ENCODE data around the gene DMPK. TPM values are rescaled to one million over a fixed set of nuclear protein-coding genes. Genes with fewer than 3 reads are reported as not detected.
A peak's percentile ranks its signal among the peaks of the same experiment; 100 is the strongest.
"Not testable (repeated sequence)": the region's sequence is repeated elsewhere in the genome, so short reads cannot be mapped to it uniquely, and the experiment has no call there.

Gene DMPK
- polyA plus RNA-seq, 3 donors from 2014 or later: 0.34 to 2.7 (median 1.2) TPM

- Mint-ChIP-seq H3K4me3 (no peak overlapping the region), H3K27ac (no peak overlapping the region), H3K4me1 (no peaks in the 10 kb centered on the region), H3K9me3 (no peaks in the 10 kb centered on the region), H3K27me3 (ENCODE audit: low read depth in 3 of 3) (peaks cover 3 to 10% (median 4%) of the 10 kb centered on the region in 3 donors), H3K36me3 (no peaks in the 10 kb centered on the region)
- DNase-seq: no peak
Measured at GRCh38 chr19:45804959-45805230, 22.6 kb upstream of the DMPK start.

GRCh38 chr19:45804140-45804958 lies 22.1 kb upstream of the DMPK start:
- no peak overlapping the region for H3K27ac Mint-ChIP-seq
- no peak for DNase-seq
- no peaks in the 10 kb centered on the region for H3K4me1 Mint-ChIP-seq
- no peak overlapping the region for H3K4me3 Mint-ChIP-seq
- H3K36me3 Mint-ChIP-seq: no peaks in the 10 kb centered on the region
- no peaks in the 10 kb centered on the region for H3K9me3 Mint-ChIP-seq
- peaks cover 2 to 10% (median 4%) of the 10 kb centered on the region in 3 donors for H3K27me3 Mint-ChIP-seq (ENCODE audit: low read depth in 3 of 3)

GRCh38 chr19:45801603-45802175 lies 19.4 kb upstream of the DMPK start:
- no peaks in the 10 kb centered on the region for H3K9me3 Mint-ChIP-seq
- no peaks in the 10 kb centered on the region for H3K36me3 Mint-ChIP-seq
- DNase-seq: no peak
- no peak overlapping the region for H3K27ac Mint-ChIP-seq
- peaks cover 0 to 4% of the 10 kb centered on the region in 2 donors for H3K4me1 Mint-ChIP-seq
- H3K4me3 Mint-ChIP-seq: no peak overlapping the region
- peaks cover 4 to 10% (median 7%) of the 10 kb centered on the region in 3 donors for H3K27me3 Mint-ChIP-seq (ENCODE audit: low read depth in 3 of 3)

GRCh38 chr19:45800070-45800553 lies 17.8 kb upstream of the DMPK start:
- no peak for DNase-seq
- Mint-ChIP-seq H3K9me3 (no peaks in the 10 kb centered on the region), H3K4me3 (no peak overlapping the region), H3K36me3 (no peaks in the 10 kb centered on the region), H3K27me3 (ENCODE audit: low read depth in 3 of 3) (peaks cover 4 to 10% (median 7%) of the 10 kb centered on the region in 3 donors), H3K27ac (no peak overlapping the region), H3K4me1 (peaks cover 0 to 4% of the 10 kb centered on the region in 2 donors)

- H3K27ac Mint-ChIP-seq; H3K4me3 Mint-ChIP-seq; H3K9me3 Mint-ChIP-seq; H3K4me1 Mint-ChIP-seq; H3K36me3 Mint-ChIP-seq; H3K27me3 Mint-ChIP-seq (ENCODE audit: low read depth in 3 of 3); DNase-seq: not testable (repeated sequence)
Measured at GRCh38 chr19:45799541-45799940, 17.3 kb upstream of the DMPK start.

DNA sequence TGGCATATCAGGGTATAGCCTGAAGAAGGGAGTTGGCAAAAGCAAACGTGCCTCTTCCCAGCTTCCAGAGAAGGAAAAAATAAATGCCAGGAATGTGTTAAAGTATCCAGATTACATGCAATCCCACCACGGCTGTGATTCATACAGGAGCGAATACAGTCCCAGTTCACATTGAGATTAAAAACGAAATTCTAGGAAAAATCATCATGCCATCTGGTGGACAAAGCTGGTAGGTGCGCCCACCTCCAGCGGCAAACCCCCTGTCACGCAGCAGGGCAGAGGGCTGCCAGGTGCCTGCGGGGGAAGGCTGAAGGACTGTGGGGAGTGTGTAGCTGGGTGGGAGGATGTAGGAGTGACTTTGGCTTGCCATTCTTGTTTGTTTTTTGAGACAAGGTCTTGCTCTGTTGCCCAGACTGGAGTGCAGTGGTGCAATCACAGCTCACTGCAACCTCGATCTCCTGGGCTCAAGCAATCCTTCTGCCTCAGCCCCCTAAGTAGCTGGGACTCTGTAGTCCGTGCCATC lies 16.8 kb upstream of the DMPK start:
- peak; percentile 57 to 59 (median 57) for DNase-seq
- Mint-ChIP-seq H3K36me3 (no peaks in the 10 kb centered on the region), H3K4me3 (no peak overlapping the region), H3K27me3 (ENCODE audit: low read depth in 3 of 3) (peaks cover 6 to 7% (median 6%) of the 10 kb centered on the region in 3 donors), H3K4me1 (peaks cover under 1 to 10% of the 10 kb centered on the region in 2 donors), H3K27ac (no peak overlapping the region), H3K9me3 (no peaks in the 10 kb centered on the region)

DNA sequence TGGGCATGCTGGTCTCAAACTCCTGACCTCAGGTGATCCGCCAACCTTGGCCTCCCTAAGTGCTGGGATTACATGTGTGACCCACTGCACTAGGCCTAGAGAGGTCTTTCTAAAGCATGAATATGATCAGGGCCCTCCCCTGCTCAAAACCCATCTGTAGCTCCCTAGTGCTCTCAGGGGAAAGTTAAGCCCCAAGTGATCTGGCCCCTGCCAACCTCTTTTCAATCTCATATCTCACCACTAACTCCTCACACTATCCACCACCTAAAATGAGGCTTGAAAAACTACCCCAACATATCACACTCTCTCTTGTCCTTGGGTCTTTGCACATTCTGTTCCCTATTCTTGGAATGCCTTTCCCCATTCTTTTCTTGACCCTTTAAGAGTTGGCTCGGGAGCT lies 12.3 kb upstream of the DMPK start:
- Mint-ChIP-seq H3K27ac (peak overlapping the region in 3 of 6 donors; percentile 2 to 80 (median 62)), H3K9me3 (no peaks in the 10 kb centered on the region), H3K4me1 (peaks cover 31 to 42% of the 10 kb centered on the region in 2 donors), H3K4me3 (peak overlapping the region in 4 of 5 donors; percentile 3 to 67 (median 16)), H3K27me3 (ENCODE audit: low read depth in 3 of 3) (peaks cover 17 to 29% (median 23%) of the 10 kb centered on the region in 3 donors), H3K36me3 (peaks cover 0 to 5% (median 4%) of the 10 kb centered on the region in 3 donors)
- DNase-seq: no peak

DNA sequence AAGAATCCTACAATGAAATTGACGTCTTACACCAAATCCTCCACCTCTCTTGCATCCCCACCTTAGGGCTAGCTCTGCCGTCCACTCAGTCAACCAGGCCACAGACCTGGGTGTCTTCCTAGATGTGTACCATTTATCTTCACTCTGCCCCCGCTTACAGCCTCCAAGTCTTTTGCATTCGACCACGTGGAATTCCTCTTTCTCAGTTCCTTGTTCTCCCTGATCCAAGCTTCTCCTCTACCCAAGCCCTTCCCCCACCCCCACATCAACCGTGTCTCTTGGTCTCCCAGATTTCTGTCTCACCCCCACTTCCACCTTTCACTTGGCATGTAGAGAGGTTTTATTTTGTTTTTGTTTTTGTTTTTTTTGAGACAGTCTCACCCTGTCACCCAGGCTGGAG lies 11.6 kb upstream of the DMPK start:
- Mint-ChIP-seq H3K36me3 (peaks cover 5 to 11% (median 11%) of the 10 kb centered on the region in 3 donors), H3K4me1 (peaks cover 35 to 40% of the 10 kb centered on the region in 2 donors), H3K9me3 (no peaks in the 10 kb centered on the region), H3K27ac (peak overlapping the region; percentile 22 to 92 (median 71)), H3K4me3 (peak overlapping the region in 3 of 5 donors; percentile 35 to 42 (median 39)), H3K27me3 (ENCODE audit: low read depth in 3 of 3) (peaks cover 17 to 27% (median 23%) of the 10 kb centered on the region in 3 donors)
- DNase-seq: no peak

GRCh38 chr19:45793178-45793564 lies 10.9 kb upstream of the DMPK start:
- peaks cover 17 to 27% (median 24%) of the 10 kb centered on the region in 3 donors for H3K27me3 Mint-ChIP-seq (ENCODE audit: low read depth in 3 of 3)
- peak overlapping the region; percentile 82 to 87 (median 84) for H3K4me3 Mint-ChIP-seq
- peak overlapping the region; percentile 86 to 97 (median 92) for H3K27ac Mint-ChIP-seq
- H3K9me3 Mint-ChIP-seq: no peaks in the 10 kb centered on the region
- H3K4me1 Mint-ChIP-seq: peaks cover 36 to 39% of the 10 kb centered on the region in 2 donors
- DNase-seq: no peak
- H3K36me3 Mint-ChIP-seq: peaks cover 11 to 18% (median 18%) of the 10 kb centered on the region in 3 donors

DNA sequence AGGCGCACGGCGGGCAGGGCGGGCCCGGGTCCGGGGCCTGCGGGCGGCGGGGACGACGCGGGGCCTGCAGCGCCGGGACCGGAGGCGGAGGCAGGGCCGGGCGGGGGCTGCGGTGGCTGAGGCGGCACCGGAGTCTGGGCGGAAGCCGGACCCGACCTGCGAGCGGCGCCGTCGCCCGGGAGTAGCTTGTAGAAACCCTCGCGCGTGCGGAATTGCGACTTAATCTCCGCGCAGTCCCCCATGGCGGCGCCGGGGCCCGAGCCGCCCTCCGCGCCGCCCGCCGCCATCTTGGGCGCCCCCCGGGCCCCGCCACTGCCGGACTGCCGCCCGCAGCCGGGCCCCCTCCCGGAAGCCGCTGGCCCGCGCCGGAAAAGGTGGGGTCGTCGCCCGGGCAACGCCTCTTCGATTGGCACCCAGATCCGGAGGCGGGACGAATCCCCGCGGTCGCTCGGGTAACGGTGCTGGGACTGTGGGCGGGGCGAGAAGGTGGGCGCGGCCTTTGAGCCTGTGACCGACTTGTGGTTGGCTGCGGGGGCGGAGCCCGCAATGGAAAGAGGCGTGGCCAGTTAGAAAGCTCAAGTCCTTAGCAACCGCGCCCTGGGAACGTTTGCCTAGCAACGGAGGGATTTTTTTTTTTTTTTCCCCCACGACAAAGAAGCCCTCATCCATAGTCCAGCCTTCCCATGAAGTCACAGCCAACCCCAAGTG lies 10.3 kb upstream of the DMPK start, which contains the start of gene DMWD:
Gene DMWD, minus strand, starts transcription at position 376 of the 708 bp plus-strand sequence. Its CDS starts 89 bp downstream, at position 287.
- Mint-ChIP-seq H3K9me3 (no peaks in the 10 kb centered on the region), H3K4me1 (peaks cover 36 to 39% of the 10 kb centered on the region in 2 donors), H3K27ac (peak within 1 kb of the TSS; percentile 86 to 97 (median 92)), H3K27me3 (ENCODE audit: low read depth in 3 of 3) (peaks cover 18 to 27% (median 25%) of the 10 kb centered on the region in 3 donors), H3K4me3 (peak within 1 kb of the TSS; percentile 86 to 92 (median 89)), H3K36me3 (peaks cover 13 to 23% (median 21%) of the 10 kb centered on the region in 3 donors)
- peak; percentile 99 to 100 (median 99) for DNase-seq

DNA sequence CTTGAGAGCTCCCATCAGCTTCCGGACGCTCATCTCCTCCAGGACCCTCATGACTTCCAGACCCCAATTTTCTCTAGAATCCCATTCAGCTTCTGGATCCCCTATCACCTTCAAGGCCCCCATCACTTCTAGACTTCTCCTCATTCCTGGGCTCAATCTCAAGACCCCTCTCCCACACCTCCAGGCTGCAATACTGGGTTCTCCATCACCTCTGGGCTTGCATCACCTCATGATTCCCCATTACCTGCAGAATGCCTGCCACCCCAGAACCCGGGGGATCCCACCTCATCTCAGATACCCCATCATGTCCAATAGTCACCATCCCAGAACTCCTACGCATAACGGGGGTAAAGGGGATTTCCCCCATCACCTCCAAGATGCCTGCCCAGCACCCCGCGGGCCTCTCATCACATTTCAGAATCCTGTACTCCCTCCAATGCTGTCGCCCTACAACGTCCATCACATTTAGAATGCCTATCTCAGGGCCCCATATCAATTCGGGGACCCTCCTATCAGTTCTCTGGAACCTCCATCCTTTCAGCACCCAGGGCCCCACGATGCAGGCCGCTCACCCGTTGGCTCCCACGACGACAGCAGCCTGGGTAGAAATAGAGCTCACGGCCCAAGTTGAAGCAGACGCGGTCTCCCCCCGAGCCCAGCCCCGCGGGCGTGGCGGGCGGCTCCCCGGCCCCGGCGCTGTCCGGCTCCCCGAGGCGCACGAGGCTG lies 9.6 kb upstream of the DMPK start:
- no peak for DNase-seq
- Mint-ChIP-seq H3K4me1 (peaks cover 36 to 39% of the 10 kb centered on the region in 2 donors), H3K4me3 (peak overlapping the region; percentile 83 to 92 (median 89)), H3K27me3 (ENCODE audit: low read depth in 3 of 3) (peaks cover 19 to 27% (median 25%) of the 10 kb centered on the region in 3 donors), H3K36me3 (peaks cover 13 to 30% (median 21%) of the 10 kb centered on the region in 3 donors), H3K9me3 (no peaks in the 10 kb centered on the region), H3K27ac (peak overlapping the region; percentile 78 to 93 (median 86))

- H3K36me3 Mint-ChIP-seq: peaks cover 13 to 38% (median 21%) of the 10 kb centered on the region in 3 donors
- no peaks in the 10 kb centered on the region for H3K9me3 Mint-ChIP-seq
- H3K4me1 Mint-ChIP-seq: peaks cover 36 to 39% of the 10 kb centered on the region in 2 donors
- peak; percentile 39 to 57 (median 46) for DNase-seq
- peak overlapping the region; percentile 83 to 92 (median 89) for H3K4me3 Mint-ChIP-seq
- peak overlapping the region; percentile 30 to 64 (median 46) for H3K27ac Mint-ChIP-seq
- peaks cover 19 to 27% (median 25%) of the 10 kb centered on the region in 3 donors for H3K27me3 Mint-ChIP-seq (ENCODE audit: low read depth in 3 of 3)
Measured at GRCh38 chr19:45790942-45791341, 8.7 kb upstream of the DMPK start.

All from immature natural killer cell (primary cell).